HPDE6-E6E7 (cell line): ENCODE results near the gene FGF11.
"Not testable (repeated sequence)": the region's sequence is repeated elsewhere in the genome, so short reads cannot be mapped to it uniquely, and the experiment has no call there.

ENCODE experiments used
- DNase-seq: peaks from one replicate; pipeline ENCODE4 v3.0.0; 2011; ENCODE audit warnings: missing footprints; ENCODE audit errors: extremely low spot score

Gene FGF11

DNA sequence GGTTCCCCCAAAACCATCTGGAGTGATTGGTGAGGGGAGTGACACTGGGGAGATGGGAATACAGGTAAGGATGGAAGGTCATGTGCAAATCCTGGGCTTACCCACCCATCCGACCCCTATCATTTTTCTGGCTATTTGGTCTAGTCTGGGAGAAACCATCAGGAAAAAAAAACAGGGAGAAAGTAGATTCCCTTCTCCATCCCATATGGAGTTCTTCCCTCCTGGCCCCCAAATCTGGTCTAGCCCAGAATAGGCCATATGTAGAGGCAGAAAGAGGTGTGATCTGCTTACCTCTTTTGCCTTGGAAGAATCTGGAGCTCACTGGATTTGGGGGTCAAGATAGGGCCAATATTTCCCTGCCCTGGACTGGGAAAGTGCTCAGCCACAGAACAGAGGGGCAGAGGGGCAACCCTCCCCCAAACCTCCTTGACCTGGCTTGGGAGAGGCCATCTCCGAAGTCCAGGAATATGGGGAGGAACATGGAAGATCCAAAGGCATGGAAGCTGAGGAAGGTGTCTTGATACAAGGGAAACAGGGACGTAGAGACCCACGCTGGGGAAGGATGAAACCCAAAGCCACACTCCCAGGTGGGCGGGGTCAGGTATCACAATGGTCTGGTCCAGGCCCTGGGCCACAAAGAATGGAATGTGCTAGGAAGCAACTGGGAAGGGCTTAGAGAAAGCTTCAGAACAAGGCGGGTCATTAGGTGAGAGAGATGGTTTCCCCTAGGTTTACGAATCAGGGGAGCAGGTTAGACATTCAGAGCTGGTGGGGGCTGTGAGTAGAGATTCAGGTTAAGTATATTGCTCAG, 21.7 kb downstream of the FGF11 start:
- no peak for DNase-seq

DNA sequence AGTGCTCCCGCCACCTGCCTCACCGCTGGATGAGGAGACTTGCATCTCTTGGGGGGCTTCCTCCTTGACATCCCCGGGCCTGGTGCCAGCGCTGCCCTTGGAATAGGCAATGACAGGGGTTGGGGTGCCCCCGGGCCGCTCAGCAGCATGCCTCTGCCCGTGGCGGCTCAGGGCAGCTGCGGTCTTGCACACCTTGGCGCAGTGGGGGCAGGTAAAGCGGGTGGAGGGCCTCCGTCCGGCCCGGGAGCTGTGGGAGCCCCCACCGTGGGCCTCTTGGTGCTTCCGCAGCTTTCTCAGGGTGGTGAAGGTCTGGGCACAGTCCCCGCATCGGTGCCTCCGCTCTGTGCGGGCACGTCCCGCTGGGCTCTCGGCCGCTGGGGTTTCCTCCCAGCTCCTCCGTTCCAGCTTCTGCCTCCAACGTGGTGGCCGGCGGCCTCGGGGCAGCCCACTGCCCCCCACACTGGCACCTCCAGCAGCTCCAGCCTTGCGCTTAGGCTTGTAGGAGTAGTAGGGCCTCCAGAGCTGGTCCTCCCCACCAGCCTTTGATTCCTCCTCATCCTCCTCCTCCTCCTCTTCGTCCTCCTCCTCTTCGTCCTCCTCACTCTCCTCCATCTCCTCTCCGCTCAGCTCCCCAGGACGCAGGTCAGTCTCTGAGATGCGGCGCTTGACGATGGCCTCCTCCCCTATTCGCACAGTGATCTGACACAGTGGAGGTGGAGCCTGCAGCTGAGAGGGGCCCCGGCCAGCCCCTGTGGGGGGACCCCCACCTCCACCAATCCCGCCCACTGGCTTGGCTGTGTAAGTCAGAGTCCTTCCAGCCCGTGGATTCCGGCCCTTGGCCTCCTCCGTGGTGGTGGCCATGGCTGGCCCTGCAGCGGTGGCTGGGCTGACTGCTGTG, 23.4 kb downstream of the FGF11 start:
- DNase-seq, result no peak

DNA sequence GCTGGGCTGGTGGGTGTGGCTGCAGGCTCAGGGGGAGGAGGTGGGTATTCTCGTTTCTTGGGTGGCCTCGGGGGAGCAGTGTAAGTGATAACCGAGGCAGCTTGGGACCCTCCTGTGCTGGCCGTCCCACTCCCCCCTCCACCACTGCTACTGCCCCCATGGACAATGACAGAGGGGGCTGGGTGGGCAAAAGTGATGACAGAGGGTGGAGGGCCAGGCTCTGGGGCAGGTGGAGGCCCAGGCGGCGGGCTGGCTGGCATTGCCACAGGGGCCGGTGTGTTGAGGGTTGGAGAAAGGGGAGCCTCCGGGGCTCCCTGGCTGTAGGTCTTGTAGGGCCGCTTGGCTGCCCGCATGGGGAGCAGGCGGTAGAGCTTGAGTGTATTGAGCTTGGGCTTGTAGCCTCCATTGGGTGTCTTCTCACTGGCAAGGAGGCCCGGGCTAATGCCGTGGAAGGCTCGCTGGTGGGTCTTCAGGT, 24.1 kb downstream of the FGF11 start:
- no peak for DNase-seq

DNA sequence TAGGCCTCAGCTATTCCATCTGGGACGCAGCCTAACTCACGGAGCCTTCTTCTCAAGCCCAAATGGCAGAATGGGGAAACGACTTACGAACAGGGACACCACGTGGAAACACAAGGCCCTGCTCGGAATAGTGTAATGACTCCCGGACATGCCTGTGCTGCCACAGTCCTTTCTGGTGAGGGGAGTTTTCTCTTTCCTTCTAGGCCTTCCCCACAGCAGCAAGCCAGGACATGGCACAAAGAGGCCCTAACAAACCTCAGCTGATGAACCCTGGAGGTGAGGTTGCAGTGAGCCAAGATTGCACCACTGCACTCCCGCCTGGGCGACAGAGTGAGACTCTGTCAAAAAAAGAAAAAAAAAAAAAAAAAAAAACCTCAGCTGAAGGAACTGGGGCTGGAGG, 24.8 kb downstream of the FGF11 start:
- no peak for DNase-seq

DNA sequence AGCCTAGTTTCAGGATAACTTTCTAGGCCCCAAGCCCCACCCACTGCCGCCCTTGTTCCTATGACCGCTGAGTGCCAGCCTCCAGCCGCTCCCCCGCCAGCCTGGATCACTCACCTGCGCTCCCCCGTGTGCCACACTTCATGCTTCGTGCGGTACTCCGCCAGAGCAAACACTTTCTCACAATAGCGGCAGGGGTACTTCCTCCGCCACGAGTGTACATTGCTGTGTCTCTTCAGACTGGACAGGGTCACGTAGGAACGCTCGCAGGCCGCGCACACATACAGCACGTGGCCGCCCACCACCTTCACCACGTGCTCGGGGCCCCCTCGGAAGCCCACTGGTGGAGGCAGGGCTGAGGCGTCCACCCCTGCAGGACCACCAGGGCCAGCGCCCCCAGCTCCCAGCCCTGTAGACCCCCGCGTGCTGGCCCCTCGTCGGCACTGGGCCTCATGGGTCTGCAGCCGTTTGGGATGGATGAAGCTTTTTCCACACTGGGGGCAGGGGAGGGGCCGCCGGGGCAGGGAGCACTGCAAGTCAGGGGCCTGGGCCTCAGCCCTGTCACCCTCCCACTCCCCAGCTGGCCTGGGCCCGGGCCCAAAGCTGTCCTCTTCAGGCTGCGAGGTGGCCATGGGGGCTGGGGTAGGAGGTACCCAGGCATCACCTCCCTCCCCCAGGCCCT, 26.4 kb downstream of the FGF11 start:
- DNase-seq, result no peak

DNA sequence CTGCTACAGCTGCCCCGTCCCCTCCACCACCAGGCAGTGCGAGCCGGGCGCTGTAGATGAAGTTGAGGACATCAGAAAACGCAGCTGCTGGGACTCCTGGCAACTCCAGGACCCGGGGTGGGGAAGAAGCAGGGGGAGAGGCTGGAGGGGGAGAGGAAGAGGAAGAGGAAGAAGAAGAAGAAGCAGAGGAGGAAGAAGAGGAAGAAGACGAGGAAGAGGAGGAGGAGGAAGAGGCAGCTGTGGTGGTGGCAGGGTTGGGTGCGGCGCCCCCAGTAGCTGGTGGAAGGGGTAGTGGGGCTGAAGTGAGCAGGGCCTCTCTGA, 27.0 kb downstream of the FGF11 start:
- no peak for DNase-seq

DNA sequence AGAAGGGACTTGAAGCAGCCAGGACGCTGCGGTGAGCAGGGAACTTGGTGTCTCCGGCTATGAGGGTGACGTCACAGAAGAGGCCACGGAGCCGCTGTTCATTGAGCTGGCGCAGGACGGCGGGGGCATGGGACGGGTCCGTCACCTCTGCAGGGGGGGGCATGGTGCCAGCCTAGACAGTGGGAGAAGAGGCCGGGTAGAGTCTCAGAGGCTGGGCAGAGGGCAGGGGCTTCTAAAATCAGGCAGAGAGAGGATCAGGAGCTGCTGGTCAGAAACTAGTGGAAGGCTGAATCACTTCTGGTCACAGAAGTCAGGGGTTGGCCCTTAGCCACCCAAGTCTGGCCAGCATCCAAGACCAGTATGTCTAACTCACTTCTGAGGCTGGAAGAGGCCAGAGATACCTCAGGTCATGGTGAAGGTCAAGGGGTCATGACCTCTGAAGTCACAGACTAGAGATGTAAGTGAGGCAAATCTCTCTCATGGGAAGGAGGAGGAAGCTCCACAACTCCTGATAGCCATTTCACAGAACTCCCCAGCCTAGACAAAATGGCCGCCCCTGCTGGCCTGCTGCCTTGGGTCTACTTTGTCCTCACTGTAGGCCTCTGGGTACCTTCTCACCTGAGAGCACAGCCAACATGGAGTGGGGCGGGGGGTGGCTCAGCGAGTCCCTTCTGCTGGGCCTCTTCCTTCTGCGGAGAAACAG, 27.5 kb downstream of the FGF11 start:
- no peak for DNase-seq

DNA sequence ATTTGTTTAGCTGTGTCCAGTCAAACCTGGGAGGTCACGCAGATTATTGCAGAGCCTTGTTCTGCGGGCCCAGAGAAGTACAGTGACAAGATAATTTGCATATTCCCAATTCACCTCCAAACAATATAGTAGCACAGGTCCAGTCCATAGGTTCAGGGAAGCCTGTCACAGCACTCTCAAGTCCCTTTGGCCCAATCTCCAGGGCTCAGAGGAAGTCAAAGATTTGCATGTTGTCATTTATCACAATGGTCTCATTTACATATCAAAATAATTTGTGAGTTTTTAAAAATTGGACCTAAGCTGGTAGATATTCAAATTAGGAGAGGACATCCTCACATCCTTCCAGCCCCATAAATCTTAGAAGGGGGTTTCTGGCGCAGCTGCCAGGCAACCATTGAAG, 28.2 kb downstream of the FGF11 start:
- no peak for DNase-seq

DNA sequence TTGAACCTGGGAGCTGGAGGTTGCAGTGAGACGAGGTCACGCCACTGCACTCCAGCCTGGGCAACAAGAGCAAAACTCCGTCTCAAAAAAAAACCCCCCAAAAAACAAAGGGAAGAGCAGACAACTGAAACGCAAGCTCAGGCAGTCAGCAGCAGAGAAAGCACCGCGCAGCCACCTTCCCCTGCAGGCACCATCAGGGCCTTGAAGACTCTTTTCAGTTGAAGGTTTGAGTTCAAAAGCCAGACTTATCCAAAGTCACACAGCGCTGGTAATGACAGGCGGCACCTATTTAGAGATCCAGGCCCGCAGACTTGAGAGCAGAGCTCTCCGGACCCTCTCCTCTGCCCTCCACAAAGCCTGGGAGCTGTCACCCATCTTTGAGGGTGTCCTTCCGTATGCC, 29.0 kb downstream of the FGF11 start:
- no peak for DNase-seq

DNA sequence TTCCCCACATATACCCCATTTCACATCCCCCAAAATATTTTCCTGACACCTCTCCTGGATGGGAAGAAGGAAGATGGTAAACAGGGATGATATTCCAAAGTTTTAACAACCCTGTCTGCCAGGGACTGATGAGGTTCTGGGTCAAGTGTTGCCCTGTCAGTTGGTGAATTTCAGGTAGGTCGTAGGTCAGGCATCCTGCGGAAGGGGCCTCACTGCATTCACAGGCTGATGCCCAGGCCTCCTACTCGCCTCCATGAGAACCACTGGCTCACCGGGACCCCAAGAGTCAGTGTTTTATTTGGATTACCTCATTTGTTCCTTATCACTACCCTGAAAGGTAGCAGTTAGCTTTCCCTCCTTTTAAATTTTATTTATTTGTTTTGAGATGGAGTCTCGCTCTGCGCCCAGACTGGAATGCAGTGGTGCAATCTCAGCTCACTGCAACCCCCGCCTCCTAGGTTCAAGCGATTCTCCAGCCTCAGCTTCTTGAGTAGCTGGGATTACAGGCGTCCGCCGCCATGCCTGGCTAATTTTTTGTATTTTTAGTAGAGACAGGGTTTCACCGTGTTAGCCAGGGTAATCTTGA, 29.6 kb downstream of the FGF11 start:
- no peak for DNase-seq

DNA sequence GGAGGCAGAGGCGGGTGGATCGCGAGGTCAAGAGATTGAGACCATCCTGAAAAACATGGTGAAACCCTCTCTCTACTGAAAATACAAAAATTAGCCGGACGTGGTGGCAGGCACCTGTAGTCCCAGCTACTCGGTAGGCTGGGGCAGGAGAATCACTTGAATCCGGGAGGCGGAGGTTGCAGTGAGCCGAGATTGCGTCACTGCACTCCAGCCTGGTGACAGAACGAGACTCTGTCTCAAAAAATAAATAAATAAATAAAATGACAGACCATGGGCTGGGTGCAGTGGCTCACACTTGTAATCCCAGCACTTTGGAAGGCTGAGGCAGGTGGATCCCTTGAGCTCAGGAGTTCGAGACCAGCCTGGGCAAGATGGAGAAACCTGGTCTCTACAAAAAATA, 30.5 kb downstream of the FGF11 start:
- DNase-seq, result not testable (repeated sequence)

DNA sequence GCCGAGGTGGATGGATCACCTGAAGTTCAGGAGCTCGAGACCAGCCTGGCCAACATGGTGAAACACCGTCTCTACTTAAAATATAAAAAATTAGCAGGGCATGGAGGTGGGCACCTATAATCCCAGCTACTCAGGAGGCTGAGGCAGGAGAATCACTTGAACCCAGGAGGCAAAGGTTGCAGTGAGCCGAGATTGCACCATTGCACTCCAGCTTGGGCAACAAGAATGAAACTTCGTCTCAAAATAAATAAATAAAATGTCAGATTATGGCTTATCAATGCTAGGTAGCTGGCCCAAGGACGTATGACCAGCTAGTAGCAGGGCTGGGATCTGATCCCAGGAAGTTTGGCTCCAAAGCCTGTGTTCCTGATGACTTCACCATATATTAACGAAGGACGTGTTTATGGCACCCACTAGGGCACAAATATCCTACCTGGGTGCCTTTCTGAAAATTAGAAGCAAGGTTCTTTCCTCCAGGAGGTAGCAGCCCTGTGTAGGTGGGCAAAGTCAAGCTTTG, 31.2 kb downstream of the FGF11 start:
- DNase-seq, result not testable (repeated sequence)

DNA sequence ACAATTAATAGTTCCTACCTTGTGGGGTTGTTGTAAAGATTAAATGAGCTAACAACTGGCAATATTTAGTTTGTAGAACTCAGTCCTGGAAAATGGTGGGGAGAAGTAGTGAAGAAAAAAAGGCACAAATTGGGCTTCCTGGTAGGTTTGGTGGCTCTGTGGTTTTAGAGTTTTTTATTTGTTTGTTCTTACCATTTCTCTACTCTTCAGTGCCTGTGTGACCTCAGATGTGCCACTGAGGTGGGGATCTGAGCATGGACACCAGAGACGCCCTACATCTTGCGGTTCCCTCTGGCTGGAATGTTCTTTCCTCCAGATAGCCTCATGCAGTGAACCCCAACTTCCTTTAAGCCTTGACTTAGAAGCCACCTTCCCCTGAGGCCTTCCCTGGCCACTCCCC, 32.4 kb downstream of the FGF11 start:
- DNase-seq, result no peak

DNA sequence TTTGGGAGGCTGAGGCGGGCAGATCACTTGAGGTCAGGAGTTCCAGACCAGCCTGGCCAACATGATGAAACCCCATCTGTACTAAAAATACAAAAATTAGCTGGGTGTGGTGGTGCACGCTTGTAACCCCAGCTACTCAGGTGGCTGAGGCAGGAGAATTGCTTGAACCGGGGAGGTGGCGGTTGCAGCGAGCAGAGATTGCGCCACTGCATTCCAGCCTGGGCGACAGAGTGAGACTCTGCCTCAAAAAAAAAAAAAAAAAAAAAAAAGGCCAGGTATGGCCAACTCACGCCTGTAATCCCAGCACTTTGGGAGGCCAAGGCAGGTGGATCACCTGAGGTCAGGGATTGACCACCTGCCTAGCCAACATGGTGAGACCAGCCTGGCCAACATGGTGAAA, 35.5 kb downstream of the FGF11 start:
- not testable (repeated sequence) for DNase-seq

DNA sequence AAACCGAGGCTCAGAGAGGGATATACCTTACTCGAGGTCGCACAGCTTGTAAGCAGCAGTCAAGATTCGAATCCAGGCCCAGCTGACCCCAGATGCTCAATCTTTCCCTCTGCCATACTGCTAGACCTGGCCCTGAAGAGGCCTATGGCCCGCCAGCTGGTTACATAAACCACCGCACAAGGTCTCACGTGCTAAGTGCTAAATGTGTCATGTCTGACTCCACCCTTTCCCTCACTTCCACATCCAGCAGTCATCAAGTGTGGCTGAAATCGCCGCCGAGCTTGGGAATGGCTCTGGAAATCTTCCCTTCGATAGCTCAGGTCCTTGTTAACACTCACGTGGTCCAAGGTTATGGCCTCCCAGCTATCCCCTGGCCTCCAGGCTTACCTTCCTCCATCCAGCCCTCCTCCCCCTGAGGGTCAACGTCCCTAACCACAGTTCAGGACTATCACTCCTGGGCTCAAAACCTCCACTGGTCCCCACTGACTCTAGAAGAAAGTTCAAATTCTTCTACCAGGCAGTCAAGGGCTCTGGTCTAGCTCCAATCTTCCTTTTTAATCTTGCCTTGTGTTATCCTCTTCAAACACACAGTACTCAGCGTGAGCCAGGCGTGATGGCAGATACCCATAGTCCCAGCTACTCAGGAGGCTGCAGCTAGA, 36.6 kb downstream of the FGF11 start:
- no peak for DNase-seq

DNA sequence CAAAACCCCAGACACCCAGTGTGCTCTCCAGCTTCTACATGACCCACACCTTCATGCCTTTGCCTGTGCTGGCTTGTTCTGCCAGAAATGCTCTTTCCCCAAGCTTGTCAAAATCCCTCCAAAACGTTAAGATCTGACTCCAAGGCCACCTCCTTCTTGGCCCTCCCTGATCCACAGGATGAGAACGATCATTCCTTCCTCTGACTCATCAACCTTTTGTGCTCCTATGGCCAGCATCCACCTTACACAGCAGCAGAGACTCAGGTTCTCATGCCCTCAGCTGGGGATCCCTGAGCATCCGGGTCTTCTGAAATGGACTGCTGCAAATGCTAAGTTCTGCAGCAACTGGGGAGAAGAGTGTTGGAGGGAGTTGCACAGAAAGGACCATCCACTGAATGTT, 37.2 kb downstream of the FGF11 start:
- no peak for DNase-seq

DNA sequence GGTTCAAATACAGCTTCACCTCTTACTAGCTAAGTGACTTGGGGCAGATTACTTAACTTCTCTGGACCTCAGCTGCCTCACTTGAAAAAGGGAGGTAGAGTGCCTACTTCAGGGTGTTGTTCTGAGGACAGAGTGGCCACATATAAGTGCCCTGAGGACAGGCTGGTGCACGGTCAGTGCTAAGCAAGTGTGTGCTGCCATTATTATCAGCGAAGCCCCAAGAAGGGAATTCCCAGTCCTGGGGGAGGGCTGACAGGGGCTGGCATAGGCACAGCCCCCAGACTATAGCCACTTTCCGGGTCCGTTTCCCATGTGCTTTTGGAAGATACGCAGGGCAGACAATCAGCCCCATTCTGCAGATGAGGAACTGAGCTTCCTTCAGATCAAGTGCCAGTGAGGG, 37.6 kb downstream of the FGF11 start:
- no peak for DNase-seq

DNA sequence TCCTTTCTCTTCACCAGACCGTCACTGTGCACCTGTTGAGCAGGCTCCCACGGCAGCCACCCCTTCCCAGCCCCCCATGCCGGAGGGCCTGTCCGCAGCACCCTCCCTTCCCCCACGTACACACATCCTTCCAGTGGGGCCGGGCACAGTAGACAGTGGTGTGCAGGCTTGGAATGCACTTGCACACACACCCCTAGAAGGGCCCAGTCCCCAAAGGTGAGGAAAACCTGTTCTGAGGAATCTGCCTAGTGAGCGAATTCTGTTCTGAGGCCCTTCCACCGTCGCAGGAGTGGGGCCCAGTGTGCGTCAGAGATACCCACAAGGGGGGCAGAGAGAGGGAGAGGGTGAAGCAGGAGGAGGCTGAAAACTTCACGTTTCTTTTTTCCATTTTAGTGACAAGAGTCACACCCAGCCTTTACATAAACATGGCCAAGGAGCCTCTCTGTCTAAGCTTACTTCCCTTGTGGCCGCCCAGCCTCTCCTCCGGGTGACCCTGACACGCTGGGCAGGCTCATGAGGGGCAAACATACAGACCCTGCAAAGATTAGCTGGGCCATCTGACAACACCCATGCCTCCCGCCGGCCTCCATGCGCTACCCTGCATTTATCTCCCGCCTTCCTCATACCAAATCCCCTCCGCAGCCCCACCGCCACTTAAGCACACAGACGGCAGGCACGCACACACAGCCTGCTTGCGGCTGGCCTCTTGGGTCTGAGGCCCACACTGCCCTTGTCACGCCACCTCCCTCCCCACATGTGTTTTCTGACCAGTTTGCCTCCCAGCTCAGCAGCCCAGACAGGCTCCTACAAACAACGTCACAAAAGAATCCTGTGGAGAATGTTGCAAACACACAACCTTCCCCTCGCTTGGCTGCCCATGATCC, 38.3 kb downstream of the FGF11 start:
- DNase-seq, result peak; percentile 62
